T-helper 1 cell treated with Interleukin-12 subunit alpha and Interleukin-12 subunit beta and Interleukin-4 antibody, amounts not matched to agents 30 ng/mL and 1 ng/mL, for 36 hours (primary cell): ENCODE results near the gene VGLL2. TPM values are rescaled to one million over a fixed set of nuclear protein-coding genes. Genes with fewer than 3 reads are reported as not detected.

ENCODE experiments used
- intact Hi-C: fragments of 100-400 bp; cut with micrococcal nuclease; formaldehyde crosslinking; loops from one replicate; pipeline ENCODE4 v1.15.1; 2024
- total RNA-seq: library from RNA; stranded (reverse); gene quantifications from 2 replicates; pipeline ENCODE4 v1.2.3, GENCODE V29; 2022

Gene VGLL2
- total RNA-seq, 1 donor from 2014 or later: not detected

DNA sequence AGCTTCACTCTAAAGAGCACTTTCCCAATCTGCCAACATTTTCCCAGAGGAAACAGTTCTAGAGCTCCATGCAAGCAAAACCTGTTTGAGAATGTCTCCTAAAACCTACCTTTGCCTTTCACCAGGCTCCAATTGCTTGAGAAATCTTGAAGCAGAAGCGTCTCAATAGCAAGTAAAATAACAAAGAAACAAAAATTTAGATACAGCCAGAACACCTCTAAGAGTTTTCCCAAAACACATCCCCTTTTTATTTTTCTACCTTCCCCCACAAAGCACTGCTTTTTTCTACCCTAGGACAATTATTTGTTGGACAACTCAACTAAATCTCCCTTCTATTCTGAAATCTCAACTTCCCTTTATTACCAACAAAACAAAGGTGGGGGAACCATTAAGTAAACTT, 3.6 kb downstream of the VGLL2 start:
- intact Hi-C loops: no loop called here

DNA sequence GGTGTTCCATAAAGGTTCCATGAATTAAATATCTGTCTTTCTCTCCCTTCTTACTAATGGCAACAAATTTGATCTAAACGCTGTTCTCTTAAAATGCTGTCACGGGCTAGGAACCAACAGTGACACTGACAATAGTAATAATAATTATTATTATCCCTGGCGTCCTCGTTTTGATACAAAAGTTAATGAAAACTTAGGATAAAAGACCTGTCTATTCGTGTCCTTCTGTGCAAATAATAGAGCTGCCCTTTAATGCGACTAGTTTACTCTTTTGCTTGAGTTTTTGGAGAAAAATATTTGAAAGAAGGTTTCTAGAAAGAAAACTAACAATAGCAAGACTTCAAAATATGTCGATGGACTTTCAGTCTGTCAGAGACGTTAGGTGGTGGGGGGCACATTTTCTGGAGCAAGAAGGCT, 4.3 kb downstream of the VGLL2 start:
- intact Hi-C loops: no loop called here

DNA sequence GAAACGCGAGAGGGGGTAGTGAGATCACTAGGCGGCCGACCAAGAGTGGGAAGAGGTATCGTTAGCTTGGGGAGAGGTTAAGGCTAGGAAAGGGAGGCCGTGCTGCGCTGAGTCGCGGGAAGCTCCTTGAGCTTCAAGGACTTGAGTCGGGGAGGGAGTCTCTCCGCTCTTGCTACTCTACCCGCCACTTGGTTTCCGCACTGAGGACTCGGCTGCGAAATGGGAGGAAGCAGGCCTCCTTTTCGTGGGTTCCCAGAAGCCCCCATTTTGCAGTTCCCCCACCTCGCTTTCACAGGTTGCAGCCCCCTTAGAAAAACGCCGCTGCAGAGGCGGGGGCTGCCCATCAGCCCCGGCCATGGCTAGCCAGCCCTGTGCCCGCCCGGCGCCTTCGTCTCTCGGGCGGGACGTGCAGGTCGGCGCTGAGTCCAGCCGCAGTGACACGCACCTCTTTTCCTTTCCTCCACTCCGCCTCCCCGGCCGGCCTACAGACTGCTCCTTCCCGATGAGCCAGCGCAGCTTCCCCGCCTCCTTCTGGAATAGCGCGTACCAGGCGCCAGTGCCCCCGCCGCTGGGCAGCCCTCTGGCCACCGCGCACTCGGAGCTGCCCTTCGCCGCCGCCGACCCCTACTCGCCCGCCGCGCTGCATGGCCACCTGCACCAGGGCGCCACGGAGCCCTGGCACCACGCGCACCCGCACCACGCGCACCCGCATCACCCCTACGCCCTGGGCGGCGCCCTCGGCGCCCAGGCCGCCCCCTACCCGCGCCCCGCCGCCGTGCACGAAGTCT, 4.9 kb downstream of the VGLL2 start:
- intact Hi-C loops: no loop called here

- intact Hi-C loops: no loop called here
Observed at GRCh38 chr6:117270843-117271507, 5.6 kb downstream of the VGLL2 start.

- intact Hi-C loops: no loop called here
Observed at GRCh38 chr6:117272032-117272866, 6.9 kb downstream of the VGLL2 start.

GRCh38 chr6:117272891-117273290, 7.5 kb downstream of the VGLL2 start:
- intact Hi-C loops: no loop called here

- intact Hi-C loops: no loop called here
Observed at GRCh38 chr6:117275205-117275604, 9.8 kb downstream of the VGLL2 start.

DNA sequence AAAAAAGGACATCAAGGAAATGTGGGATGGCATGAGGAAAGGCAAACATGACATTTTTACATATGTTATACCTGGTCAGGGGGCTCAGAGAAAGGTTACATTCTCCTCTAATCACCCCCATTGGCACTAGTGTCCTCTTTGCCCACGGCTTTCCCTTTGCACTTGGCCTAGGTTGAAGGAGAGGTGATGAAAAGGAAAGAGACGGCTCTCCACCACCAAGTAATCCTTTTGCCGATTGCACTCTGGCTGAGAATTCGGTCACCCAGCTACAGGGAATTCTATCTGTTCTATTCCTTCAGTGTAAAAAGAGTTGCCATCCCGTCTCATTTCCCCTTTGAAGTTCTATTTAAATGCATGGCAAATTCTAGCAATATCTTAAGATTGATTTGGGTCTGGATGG, 10.4 kb downstream of the VGLL2 start:
- intact Hi-C loops: no loop called here

DNA sequence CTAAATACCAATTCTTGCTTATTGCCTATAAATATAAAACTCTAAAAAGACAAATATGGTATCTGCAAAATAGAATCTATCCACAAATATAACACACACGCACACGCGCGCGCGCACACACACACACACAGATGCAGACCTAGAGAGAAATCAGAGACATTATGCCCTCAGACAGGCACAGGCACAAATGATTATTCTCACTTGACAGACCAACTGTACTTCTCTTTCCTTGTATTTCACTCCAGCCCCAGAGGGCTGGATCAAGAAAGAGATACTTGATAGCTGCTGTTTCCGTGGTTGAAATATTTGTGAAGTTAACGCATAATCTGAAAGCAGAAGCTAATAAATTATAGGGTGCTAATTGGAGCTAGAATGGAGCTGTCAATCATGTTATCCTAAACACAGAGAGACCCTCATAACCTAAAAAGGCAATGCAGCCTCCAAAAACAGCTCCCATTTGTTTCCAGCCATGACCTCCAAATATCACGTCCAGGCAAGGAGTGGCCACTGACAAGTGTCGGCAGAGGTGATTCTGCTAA, 11.5 kb downstream of the VGLL2 start:
- intact Hi-C loops: no loop called here

DNA sequence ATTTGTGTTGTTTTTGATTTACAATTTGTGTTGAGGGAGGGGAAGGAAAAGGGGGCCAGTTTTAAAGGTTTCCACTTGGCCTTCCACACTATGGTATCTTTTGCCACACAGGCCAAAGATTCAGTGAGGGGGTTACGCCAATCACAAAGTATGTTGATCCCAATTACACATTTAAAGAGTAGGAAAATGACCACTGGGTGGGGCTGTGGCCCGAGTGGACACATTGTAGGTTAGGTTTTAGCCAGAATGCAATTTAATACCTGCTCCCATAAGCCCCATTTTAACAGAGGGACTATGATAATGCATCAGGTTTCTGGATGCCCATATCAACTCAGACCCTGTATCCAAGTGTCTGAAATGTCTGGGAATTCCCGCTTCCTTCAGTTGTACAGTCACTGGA, 15.6 kb downstream of the VGLL2 start:
- intact Hi-C loops: no loop called here

DNA sequence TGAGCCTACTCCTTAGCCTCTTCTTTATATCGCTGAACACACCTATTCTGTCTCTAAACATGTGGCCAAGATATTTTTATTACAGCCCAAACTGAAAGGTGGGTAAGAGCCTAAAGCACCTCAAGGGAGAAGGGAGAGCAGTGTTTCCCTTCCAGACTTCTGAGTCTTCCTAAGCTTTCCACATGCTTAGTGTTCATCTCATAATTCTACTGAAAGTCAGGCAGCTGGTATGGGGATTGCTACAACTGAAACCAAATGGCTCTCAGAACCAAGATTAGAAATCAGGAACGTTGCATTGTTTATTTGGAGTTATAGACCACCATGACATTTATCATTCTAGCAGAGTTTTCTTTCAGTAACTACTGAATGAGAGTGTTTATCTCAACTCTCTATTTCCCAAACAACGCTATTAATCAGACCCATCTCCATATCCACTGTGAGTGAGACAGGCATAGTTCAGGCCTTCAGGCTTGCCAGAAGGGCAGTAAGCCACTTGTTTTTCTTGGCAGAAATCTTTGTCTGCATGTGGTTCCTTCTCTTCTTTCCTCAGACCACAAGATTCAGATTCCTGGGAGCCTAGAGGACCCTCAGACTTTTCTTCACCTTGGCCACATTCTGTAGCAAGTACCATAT, 22.8 kb downstream of the VGLL2 start:
- intact Hi-C loops: no loop called here

GRCh38 chr6:117290173-117290846, 25.0 kb downstream of the VGLL2 start:
- intact Hi-C loops: no loop called here

GRCh38 chr6:117298941-117299340, 33.6 kb downstream of the VGLL2 start:
- intact Hi-C loops: no loop called here

GRCh38 chr6:117303323-117303722, 38.0 kb downstream of the VGLL2 start:
- intact Hi-C loops: no loop called here

DNA sequence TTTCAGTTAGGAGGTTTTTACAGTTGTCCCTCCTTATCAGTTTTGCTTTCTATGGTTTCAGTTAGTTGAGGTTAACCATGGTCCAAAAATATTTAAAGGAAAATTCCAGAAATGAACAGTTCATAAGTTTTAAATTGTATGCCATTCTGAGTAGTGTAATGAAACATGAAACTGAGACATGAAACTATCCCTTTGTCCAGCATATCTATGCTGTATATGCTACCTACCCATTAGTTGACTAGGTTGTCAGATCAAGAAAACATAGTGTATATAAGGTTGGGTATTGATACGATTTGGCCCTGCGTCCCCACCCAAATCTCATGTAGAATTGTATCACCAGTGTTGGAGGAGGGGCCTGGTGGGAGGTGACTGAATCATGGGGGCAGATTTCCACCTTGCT, 39.1 kb downstream of the VGLL2 start:
- intact Hi-C loops: no loop called here

DNA sequence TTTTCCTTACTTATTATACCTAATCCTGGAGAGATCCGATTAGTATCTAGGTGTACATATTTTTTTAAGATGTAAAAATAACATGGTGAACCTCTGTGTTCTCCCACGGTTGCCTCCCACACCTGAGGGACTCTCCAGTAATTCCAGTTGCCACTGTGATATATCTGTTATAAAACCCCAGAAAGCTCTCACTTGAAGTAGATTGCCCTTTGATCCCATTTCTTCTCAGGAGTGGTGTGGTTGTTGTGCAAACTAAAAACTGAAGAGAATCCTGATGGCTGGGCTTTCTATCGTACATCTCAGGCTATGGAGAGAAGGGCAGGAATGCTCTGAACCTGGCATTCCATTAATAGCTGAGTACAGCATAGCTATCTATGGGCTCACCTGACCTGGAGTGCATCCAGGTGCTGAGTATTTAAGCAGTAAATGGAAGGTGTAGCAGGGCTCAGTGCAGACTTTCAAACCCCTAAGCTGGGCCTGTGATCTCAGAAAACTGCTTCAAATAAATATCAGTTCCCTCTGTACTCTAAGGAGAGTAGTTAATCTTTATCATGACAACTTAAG, 41.0 kb downstream of the VGLL2 start:
- intact Hi-C loops: no loop called here

- intact Hi-C loops: no loop called here
Observed at GRCh38 chr6:117307655-117308054, 42.3 kb downstream of the VGLL2 start.

DNA sequence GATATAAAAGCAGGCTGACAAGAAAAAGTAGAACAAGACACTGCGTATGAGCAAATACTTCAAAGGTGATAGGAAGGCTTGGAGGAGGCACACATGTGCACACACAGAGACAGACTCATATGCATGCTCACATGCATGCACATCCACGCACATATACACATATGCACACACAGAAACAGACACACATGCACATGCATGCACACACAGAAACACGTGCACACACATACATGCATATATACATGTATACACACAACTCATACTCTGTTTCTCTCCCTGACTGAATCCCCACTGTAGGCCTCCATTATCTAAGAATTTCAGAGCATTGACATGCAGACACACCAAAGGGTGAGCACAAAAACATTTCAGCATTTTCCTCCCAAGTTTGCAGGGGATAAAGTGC, 43.7 kb downstream of the VGLL2 start:
- intact Hi-C loops: no loop called here

GRCh38 chr6:117309611-117310010, 44.3 kb downstream of the VGLL2 start:
- intact Hi-C loops: no loop called here

DNA sequence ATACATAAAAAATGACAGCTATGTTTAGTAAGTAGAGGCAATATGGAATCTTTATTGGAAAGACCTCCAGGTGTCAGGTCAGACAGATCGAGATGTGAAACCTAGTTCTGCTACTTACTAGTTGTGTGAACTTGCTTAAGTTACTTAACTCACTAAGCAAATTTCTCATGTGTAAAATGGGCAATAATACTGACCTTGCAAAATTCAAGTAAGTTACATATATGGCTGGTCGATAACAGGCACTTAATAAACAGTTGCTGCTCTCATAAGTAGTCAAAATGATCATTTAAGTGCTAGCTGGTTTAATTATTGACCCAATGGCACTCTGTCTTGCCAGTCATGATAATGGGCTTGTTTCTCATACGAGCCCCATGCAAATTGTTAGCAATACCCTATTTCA, 46.0 kb downstream of the VGLL2 start:
- intact Hi-C loops: no loop called here
